GM18526 (cell line): Measurements from ENCODE around the gene CASP10.

Experiments used
- POLR2A ChIP-seq: IDR thresholded peaks from 3 replicates; pipeline ENCODE4 v1.6.1; 2011; ENCODE audit not compliant: insufficient read length; ENCODE audit errors: extremely low read depth

CASP10 gene

GRCh38 chr2:201235860-201236811, 53.2 kb downstream of the CASP10 start:
- TF ChIP-seq POLR2A: no peak

DNA sequence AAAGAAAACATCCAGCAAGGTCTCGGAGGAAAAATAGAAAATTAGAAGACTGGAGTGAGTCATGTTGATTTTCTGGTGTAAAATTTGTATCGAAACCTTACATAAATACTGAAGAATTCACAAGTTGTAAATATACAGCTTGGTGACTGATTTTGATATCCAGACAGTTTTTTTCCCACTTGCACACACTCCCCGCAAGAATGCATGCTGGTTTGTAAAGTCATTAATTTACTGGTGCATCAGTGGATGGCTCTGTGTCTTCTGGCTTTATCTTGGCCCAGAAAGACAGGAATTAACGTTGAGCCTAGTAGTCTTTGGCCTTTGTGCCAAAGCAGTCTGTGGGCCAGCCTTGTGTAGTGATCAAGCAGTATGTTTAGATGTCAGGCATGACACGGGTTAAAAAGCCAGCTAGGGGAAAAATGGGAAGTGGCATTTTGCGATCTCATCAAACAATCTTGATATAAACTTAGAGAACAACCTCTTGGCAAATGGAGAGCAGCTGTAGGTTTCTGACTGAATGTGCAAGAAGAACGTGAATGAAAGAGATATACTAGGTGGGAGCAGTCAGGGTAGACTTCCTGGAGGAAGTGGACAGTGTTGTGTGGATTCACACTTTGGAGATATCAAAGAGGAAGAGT, 54.7 kb downstream of the CASP10 start:
- no peak for TF ChIP-seq POLR2A

DNA sequence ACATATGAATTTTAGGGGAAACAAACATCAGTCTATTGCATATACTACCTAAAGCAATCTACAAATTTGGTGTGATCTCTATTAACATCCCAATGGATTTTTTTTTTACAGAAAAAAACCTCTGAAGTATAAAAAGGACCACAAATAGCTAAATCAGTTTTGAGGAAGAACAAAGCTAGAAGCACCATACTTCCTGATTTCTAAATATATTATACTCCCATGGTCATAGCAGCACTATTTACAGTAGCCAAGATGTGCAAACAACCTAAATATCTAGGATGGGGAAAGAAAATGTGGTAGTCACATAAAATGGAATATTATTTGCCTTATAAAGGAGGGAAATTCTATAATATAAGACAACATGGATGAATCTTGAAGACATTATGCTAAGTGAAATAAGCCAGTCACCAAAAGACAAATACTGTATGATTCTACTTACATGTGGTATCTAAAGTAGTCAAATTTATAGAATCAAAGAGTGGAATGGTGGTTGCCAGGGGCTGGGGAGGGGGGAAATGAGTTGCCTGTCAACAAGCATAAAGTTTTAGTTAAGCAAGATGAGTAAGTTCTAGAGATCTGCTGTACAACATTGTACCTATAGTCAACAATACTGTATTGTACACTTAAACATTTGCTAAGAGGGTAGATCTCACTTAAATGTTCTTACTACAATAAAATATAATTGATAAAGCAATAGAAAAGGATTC, 59.8 kb downstream of the CASP10 start:
- TF ChIP-seq POLR2A: no peak

GRCh38 chr2:201244829-201245228, 61.9 kb downstream of the CASP10 start:
- TF ChIP-seq POLR2A: no peak

GRCh38 chr2:201246280-201246679, 63.3 kb downstream of the CASP10 start:
- no peak for TF ChIP-seq POLR2A

GRCh38 chr2:201248288-201248844, 65.4 kb downstream of the CASP10 start:
- no peak for TF ChIP-seq POLR2A

- no peak for TF ChIP-seq POLR2A
These were observed 66.9 kb downstream of the CASP10 start for GRCh38 chr2:201249889-201250288.

GRCh38 chr2:201250741-201251140, 67.8 kb downstream of the CASP10 start:
- TF ChIP-seq POLR2A: no peak

DNA sequence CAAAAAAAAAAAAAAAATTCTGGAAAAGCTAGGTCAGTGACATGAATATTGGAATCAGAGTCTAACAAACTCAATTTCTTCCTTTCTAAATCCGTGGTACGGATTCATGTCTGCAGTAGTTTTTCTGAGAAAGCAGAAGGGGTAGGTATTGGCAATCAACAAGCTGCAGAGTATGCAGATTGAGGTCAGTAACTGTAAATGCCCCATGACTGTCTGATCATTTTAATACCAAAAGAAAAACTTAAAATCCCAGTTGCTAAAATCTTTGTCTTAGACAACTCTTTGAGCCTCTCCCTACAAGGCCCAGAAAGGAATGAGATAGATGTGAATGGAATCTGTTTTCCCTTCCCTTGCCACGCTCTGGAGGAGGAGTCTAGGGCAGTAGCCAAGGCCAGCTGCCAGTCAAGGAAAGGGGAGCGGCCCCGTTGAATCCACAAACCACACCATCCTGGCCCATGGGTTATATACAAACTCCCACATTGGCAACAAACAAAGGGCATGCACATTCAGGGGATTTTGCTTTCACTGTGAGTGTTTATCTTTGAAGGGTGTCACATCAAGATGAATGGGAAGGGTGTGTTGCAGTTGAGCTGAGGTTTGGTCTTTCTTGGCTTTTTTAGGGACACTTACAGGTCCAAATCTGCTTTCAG, 71.3 kb downstream of the CASP10 start:
- no peak for TF ChIP-seq POLR2A

- no peak for TF ChIP-seq POLR2A
These were observed 72.6 kb downstream of the CASP10 start for GRCh38 chr2:201255408-201256033.

GRCh38 chr2:201256082-201256481, 73.1 kb downstream of the CASP10 start:
- no peak for TF ChIP-seq POLR2A

- no peak for TF ChIP-seq POLR2A
These were observed 74.5 kb downstream of the CASP10 start for GRCh38 chr2:201257381-201257955.

GRCh38 chr2:201257956-201258665, 75.2 kb downstream of the CASP10 start:
- TF ChIP-seq POLR2A: no peak

DNA sequence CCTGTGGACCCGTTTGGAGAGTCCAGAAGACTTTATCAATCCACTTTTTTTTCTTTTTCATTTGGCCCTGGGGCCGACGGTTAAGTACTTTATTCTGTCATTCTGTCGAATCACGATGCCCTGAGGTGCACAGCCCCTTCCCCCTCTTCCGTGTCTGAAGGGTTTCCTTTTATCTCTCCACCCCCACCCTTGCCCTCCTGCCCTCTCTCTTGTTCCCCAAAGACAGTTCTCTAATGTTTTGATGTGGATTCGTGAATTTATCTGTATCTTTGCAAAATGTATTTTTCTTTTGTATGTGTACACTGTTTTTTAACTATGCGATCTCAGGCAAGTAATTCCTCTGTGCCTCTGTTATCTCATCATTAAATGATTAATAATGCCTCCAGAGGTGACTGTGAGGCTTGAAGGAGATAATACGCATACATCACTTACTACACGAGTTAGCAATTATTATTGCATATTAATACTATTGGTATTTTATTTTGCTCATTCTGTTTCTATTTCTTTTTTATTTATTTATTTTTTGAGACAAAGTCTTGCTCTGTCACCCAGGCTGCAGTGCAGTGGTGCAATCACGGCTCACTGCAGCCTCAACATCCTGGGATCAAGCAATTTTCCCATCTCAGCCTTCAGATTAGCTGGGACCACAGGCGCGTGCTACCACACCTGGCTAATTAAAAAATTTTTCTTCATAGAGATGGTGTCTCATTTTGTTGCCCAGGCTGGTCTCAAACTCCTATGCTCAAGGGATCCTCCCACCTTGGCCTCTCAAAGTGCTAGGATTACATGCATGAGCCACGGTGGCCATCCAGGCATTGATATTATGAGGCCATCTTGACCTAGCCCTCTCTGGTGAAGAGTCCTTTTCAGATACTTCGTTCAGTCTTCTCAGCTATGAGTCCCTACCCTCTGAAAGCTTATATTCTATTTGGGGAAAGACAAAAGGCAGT, 76.0 kb downstream of the CASP10 start:
- TF ChIP-seq POLR2A: no peak
